Astrocyte of the cerebellum (primary cell): Measurements from ENCODE around the gene TCERG1L.
"Not testable (repeated sequence)": the region's sequence is repeated elsewhere in the genome, so short reads cannot be mapped to it uniquely, and the experiment has no call there.

Experiments
- DNase-seq: peaks from one replicate; pipeline ENCODE4 v3.0.0-alpha.2; 2011; ENCODE audit warnings: low read depth
- H3K4me3 ChIP-seq: 2 replicates; pipeline ENCODE4 v1.5.1; 2011; ENCODE audit warnings: mild to moderate bottlenecking, low read depth, low read length, moderate library complexity
- in situ Hi-C: cut with HindIII; loops from 2 replicates; pipeline ENCODE4 v1.10.0; 2017; ENCODE audit warnings: low sequenced_read_pairs
- TF ChIP-seq, protein P1 (sequence below): IDR thresholded peaks from 2 replicates; pipeline ENCODE4 v1.5.1; 2012; ENCODE audit warnings: low read length, low read depth, moderate library complexity, mild to moderate bottlenecking; ENCODE audit errors: missing control alignments

TCERG1L gene

DNA sequence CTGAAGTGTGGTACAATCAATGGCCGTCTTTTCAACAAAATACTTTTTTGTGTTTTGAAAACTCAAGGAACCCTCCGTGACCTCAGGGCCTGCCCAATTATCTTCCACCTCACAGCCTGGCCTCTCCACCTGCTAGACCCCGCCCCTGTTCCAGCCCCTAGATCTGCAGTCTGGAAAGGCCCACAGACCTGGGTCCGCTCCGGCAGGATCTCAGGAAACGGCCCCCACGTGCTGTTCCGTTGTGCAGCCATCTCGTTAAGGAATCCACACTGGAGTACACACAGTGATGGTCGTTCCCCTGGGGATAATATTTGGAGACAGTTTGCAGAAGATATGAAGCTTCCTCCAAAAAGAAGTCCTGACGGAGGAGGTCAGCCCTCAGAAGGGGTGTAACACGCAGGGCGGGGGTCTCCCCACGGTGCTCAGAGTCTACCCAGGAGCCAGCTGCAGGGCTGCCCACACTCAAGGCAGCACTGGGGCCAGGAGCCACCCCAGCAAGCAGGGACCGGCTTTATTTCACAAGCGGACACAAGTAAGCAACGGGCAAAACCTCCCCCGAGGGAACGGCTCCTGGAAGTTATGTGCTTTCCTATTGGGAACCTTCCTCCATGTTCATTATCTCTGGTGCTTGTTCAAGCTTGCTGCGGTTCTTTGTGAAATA lies 73.4 kb downstream of the TCERG1L start:
- in situ Hi-C loops = no loop called here
- TF ChIP-seq, protein P1, sequence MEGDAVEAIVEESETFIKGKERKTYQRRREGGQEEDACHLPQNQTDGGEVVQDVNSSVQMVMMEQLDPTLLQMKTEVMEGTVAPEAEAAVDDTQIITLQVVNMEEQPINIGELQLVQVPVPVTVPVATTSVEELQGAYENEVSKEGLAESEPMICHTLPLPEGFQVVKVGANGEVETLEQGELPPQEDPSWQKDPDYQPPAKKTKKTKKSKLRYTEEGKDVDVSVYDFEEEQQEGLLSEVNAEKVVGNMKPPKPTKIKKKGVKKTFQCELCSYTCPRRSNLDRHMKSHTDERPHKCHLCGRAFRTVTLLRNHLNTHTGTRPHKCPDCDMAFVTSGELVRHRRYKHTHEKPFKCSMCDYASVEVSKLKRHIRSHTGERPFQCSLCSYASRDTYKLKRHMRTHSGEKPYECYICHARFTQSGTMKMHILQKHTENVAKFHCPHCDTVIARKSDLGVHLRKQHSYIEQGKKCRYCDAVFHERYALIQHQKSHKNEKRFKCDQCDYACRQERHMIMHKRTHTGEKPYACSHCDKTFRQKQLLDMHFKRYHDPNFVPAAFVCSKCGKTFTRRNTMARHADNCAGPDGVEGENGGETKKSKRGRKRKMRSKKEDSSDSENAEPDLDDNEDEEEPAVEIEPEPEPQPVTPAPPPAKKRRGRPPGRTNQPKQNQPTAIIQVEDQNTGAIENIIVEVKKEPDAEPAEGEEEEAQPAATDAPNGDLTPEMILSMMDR = no peak
- DNase-seq = no peak
- no peak overlapping the region for H3K4me3 ChIP-seq

DNA sequence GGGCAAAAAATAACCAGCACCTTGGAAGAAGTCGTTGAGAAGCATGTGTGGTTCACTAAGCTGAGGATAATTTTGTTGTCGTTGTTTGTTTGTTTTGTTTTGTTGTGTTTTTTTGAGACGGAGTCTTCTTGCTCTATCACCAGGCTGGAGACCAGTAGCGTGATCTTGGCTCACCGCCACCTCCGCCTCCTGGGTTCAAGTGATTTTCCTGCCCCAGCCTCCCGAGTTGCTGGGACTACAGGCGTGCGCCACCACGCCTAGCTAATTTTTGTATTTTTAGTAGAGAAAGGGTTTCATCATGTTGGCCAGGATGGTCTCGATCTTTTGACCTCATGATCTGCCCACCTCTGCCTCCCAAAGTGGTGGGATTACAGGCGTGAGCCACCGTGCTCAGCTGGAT lies 76.9 kb downstream of the TCERG1L start:
- H3K4me3 ChIP-seq, in situ Hi-C loops, DNase-seq: not testable (repeated sequence)

DNA sequence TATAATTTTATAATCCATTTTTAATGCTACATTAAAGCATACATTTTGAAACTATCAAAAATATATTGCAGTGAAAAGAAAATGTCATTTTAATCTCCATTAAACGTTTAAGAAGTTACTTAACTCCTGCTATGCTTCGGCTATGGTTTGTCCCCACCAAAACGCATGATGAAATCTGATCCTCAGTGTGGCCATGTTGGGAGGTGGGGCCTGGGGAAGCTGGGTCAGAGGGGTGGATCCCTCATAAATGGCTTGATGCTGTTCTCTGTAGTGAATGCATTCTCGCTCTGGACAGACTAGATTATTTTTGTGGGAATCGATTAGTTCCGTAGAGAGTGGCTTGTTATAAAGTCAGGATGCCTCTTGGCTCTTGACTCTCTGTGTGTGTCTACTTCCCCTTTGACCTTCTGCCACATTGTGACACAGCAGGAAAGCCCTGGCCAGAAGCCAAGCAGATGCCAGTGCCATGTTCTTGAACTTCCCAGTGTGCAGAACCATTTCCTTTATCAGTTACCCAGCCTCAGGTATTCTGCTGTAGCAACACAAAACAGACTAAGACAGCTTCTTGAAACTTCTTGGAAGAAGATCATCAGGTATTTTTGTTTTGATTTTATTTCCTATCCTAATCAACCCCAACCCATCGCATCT lies 77.8 kb downstream of the TCERG1L start:
- no peak for DNase-seq
- TF ChIP-seq, protein P1 = no peak
- in situ Hi-C loops = no loop called here
- H3K4me3 ChIP-seq = no peak overlapping the region

DNA sequence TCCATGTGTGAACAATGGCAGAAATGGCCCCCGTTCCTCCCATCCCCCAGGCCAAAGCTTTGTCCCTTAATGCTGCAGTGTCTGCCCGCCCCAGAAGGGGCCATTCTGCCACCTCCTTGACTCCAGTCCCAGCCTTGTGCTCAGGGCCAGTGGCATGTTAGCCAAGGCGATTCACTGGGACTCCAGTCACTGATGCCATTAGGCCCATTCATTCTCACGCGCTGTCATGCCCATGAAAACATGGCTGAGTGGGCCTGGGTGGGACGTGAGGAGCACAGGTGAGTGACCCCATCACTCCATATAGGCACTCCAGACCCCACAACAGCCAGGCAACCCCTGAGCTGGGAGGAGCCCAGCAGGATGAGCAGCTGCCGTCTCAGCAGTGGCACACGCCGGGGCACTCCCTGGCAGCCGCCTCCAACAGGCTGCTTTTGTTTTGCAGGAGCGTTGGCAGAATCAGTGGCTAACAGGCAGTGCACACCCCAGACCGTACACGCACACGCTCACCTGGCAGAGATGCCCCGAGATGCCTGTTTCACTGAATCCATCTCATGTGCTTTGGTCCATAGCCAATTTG lies 79.5 kb downstream of the TCERG1L start:
- TF ChIP-seq, protein P1 = no peak
- DNase-seq = no peak
- in situ Hi-C loops = no loop called here
- H3K4me3 ChIP-seq = no peak overlapping the region

DNA sequence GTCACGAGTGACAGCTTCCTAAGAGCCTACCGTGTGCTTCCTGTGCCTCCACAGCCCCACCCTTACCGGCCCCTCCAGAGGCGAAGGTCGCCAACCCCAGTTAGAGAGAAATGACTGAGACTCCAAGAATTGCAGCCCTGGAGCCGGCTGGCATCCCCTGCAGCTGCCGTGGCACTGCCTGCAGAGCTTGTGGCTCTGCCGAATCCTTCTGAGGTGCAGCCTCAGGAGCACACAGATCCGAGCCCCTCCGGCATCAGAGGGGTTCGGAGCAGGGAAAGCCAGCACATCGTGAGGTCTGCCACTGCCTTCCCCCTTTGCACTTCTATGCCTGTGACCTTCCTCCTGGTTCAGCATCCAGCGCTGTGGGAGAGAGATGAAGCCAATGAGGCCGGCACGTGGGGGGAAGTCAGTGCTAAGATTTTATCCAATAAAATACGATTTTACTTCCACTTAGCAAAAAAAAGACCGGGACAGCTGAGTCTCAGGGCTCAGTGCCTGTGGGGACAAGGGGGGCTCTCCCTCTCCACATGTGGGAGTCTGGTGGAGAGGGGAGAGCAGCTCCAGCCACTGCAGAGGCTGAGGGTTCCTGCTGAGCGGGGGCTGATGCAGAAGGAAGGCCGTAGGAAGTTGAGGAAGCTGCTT lies 80.1 kb downstream of the TCERG1L start:
- TF ChIP-seq, protein P1 = no peak
- no peak overlapping the region for H3K4me3 ChIP-seq
- in situ Hi-C loops = no loop called here
- no peak for DNase-seq

DNA sequence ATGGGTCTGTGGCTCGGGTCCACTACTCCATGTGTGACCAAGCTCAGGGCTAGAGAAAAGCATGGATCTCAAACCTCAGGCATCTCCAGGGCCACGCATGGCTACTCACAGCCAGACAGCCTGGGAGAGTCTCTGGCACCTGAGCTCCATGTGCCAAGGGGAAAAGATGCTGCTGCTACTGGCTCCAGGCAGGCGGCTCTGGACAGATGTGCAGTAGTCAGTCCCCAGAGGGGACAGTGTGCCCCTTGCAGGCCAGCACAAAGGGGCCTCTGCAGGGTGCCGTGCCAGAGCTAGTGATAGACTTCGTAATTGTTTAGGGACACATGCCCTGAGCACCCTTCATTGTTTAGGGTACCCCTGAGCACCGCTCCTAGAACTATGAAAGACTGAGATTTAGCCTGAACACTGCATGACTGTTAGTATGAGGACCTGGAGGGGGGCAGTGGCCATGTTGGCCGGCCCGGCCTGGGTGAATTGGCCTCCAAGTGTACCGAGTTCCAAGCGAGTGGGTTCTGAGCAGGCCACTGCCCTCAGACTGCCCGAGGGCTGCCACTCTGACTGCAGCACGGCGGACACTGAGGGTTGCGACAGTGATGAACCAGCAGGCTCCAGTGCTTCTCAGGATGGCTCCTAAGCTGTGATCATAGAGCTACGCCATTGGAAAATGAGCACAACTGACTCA lies 80.7 kb downstream of the TCERG1L start:
- H3K4me3 ChIP-seq = no peak overlapping the region
- TF ChIP-seq, protein P1 = no peak
- in situ Hi-C loops = no loop called here
- no peak for DNase-seq
